Dedifferentiated amniotic fluid mesenchymal stem cell (primary cell): ENCODE results near the gene ARMH1.
A peak's percentile ranks its signal among the peaks of the same experiment; 100 is the strongest.
"Not testable (repeated sequence)": the region's sequence is repeated elsewhere in the genome, so short reads cannot be mapped to it uniquely, and the experiment has no call there.

Experiments used
- DNase-seq: peaks from one replicate; pipeline ENCODE4 v3.0.0-alpha.2; 2016; ENCODE audit errors: extremely low spot score

Gene ARMH1

DNA sequence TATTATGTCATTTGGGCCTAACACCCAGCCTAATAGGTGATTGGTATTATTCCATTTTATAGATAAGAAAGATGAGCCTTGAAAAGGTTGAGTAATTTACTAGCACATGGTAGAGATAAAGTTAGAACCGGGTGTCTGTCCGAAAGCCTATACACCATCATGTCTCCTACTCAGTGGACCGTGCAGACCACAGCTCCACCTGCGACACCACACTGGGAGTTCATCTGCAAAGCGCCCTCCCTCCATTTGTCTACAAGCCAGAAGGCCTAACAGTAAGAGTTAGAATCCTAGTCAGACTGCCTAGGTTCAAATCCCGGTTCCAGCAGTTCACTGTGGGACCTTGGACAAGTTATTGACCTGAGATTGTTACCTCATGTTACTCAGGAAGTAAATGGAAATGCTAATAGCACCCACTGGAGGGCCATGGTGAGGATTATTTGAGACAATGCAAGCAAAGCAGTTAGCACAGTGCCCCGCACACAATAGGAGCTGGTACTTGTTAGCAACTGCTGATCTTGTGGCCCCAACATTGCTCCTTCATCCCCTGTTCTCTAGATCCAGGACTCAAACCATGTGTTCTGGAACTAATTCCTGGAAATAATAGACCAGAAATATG is 20.5 kb downstream of the ARMH1 start:
- DNase-seq = no peak

DNA sequence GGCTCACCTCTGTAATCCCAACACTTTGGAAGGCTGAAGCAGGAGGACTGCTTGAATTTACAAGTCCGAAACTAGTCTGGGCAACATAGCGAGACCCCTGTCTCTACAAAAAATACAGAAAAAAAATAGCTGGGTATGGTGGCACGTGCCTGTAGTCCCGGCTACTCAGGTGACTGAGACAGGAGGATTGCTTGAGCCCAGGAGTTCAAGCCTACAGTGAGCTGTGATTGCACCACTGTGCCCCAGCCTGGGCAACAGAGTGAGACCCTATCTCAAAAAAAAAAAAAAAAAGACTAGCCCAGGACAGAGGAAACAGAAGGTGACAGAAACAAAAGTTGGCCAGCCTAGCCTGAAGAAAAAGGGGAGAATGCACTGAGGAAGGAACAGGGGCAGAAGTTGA is 21.2 kb downstream of the ARMH1 start:
- no peak for DNase-seq

DNA sequence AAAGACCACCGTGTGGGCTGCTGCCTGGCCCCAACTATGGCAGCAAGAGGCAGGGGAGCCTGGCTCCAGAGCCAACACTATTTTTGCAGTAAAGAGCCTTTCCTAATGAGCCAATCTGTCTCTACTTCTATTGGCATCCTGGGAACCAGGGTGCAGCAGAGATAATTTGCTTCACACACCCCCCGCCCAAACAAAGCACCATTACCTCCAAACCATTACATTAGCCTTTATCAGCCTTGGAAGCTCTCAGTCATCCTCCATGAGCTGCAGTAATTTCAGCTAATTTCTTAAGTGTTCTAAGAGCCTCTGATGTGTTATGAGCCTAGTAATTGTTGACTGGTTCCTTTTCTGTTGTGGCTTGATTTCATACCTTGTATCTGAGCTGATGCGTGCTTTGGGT is 21.6 kb downstream of the ARMH1 start:
- no peak for DNase-seq

DNA sequence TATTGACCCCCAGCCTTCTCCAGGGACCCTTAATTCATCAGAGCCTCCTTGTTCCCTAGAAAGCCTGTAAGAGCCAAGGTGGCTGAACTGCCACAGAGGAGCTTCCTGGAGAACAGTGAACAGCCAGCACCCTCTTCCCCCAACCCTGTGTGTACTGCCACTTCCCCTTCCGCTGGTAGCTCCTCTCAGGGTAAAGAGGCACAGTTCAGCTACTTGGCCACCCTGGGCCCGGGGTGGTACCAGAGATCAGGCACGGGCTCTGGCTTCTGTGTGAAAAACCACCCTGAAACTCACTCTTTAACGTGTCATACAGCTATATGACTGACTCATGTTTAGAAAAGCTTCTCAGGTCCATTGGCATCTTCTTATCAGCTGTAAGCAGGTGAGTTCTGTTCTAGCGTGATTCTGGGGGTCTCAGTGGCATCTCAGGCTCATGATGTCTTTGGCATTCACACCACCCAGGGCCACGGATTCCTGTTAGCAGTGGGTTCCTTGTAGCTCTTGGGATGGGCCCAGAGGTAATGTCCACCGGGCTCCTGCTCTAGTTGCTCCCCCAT is 22.4 kb downstream of the ARMH1 start:
- no peak for DNase-seq

DNA sequence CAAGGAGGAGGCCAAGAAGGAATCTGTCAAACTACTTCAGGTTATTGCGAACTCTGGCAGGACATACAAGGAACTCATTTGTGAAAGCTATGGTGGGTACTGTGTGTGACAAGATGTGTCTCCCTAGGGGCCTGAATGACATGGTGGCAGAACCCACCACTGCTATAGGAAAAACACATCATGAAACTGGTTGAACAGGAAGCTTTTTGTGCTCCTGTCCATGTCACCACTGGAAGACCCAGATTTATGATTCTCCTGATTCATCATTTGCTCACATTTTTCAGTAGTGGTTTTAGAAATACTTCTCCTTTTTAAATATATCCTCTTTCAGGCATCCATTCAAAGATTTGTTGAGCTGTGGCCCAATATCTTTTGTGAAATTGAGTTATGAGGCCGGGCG is 23.6 kb downstream of the ARMH1 start:
- DNase-seq = no peak

DNA sequence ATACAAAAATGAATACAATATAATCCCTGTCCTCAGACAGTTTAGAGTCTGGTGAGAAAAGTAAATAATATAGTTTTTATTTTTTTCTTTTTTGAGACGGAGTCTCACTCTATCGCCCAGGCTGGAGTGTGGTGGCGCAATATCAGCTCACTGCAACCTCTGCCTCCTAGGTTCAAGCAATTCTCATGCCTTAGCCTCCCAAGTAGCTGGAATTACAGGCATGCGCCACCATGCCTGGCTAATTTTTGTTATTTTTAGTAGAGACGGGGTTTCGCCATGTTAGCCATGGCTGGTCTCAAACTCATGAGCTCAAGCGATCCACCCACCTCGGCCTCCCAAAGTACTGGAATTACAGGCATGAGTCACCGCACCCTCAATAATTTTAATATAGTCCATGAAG is 24.9 kb downstream of the ARMH1 start:
- DNase-seq = not testable (repeated sequence)

DNA sequence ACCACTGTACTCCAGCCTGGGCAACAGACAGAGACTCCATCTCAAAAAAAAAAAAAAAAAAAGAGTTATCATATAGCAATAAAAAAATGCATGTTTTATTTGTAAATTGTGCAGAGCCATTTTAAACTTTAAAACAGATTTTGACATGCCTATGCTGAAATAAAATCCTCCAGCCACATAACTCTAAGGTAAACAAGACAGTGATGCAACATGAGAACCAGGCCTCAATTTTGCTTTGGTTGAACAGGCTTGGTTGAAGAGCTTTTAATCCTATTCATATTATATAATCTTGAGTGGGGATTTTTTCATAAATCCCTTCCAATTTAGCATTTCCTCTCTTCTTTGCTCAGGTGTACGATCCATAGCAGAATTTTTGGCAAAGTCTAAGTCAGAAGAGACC is 26.1 kb downstream of the ARMH1 start:
- peak; percentile 34 for DNase-seq

DNA sequence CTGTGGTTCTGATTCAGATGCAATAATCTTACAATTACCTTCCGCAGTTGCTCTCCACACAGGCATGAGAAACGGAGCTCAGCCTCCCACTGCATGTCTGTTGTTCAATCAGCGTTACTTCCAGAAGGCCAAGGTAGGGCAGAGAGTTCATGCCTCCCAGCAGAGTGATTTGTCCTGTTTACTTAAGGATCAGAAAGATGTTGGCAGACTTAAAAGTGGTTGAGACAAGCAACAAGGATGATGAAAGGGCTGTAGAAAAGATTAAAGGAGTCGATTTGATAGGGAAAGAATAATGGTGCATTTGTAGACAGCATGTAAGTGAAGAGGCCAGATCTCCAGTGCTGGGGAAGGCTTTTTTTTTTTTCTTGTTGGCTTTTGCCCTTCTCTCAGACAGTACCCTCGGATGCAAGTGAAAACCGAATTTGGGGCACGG is 26.6 kb downstream of the ARMH1 start:
- no peak for DNase-seq

DNA sequence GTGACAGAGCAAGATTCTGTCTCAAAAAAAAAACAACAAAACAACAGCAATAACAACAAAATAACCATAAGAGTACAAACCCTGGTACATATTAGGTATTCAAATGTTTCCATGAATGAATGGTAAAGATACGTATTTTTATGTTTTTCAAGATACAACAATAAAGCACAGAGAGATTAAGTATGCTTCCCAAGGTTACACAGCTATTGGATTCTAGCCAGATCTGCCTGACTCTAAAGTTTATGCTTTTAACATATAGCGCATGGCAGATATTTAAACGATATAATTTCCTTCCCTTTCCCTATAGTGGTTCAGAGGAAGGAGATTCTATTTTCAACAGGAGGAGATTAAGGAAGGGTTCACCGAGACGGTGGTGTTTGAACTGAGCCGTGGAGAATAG is 31.0 kb downstream of the ARMH1 start:
- no peak for DNase-seq

DNA sequence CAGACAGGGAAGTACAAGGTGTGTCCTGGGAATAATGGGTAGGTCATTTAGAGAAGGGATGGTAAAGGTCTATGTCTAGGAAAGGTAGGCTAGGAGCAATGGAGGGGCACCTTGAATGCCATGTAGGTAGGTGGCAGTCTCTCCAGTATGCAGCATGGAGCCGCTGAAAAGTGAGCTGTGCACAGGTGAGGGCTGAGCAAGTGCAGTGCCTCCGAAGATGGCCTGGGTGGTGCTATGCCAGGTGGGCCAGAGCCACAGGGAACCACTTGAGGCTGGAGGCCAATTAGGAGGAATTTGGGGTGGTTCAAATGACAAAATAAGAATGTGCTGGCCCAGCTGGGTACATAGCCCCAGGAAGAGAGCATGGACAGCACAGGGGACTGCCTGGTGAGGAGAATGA is 31.4 kb downstream of the ARMH1 start:
- DNase-seq = no peak

DNA sequence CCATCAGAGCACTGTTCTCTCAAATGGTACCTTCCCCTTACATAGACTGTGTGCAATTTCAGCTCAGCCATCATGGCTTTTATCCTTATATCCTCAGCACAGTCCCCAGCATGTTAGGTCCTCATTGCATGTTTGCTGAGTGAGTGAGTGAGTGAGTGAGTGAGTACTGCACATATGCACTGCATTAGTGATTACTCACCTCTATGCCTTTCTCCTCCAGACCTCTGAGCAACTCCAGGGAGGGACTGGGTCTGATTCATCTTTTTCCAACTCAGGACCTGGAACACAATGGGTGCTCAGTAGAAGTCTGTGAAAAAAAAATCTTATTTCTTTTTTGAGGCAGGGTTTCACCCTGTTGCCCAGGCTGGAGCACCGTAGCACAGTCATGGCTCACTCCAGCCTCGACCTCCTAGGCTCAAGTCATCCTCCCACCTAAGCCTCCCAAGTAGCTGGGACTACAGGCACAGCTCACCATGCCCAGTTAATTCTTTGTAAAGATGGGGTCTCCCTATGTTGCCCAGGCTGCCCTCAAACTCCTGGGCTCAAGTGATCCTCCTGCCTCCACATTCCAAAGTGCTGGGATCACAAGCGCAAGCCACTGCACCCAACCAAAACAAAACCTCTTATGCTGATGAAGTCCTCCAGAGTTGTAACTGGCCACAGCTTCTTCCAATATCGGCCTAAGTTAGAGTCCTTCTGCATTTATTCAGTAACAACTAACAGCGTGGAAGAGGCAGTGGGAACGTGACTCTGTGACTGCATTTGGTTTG is 32.8 kb downstream of the ARMH1 start:
- DNase-seq = peak; percentile 87

DNA sequence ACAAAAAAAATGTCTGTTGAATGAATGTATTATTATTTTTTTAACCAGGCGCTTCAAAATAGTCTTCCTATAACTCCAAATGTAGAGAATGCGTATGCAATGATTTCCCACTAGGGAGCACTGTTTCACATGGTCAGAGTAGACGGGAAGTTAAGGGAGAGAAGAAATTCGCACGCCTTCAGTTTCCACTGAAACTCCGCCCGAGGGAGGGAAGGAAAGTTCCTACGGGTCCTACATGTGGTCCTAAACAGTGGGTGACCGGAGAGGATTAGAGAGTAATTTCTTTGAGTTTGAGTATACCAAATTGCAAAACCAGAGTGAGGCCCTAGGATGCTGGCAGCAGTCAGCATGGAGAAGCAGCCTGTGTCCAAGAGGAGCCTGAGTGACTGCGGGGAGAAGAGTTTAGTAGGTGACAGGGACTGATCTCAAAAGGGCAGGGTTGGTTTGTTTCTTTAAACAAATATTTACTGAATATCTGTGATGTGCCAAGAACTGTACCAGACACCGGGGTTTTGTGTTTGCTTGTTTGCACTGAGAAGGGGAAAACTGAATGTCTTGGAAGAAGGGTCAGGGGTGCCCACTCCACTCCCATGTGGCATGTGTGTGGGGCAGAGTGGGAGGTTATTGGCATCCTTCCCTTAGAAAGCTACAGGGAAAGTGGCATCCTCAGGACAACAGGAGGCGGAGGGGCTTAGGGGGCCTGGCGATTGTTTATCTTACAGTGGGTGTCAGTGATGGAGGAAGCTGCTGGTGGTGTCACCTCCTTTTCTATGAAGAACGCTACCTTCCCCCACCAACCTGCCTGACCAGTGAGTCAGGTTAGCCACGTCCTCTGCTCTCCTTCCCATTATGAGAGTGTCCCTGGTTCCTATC is 33.7 kb downstream of the ARMH1 start:
- peak; percentile 49 for DNase-seq

DNA sequence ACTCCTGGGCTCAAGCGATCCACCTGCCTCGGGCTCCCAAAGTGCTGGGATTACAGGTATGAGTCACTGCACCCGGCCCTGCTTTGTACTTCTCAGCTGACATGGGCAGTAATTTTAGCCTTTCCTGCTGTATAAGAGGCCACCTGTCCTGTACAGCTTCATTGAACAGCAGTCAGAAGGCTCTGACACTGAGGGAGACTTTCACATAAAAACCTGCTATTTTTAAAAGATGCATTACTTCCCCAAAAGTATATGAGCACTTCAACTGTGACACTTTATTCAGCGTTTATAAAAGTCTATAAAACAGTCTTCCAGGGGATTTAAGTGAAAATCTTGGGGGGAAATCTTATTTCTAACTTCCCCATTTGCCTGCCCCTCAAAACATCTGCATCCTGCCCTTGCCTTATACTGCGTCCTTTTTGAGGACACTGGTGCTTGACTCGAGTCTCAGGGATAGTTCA is 38.8 kb downstream of the ARMH1 start:
- DNase-seq = no peak

DNA sequence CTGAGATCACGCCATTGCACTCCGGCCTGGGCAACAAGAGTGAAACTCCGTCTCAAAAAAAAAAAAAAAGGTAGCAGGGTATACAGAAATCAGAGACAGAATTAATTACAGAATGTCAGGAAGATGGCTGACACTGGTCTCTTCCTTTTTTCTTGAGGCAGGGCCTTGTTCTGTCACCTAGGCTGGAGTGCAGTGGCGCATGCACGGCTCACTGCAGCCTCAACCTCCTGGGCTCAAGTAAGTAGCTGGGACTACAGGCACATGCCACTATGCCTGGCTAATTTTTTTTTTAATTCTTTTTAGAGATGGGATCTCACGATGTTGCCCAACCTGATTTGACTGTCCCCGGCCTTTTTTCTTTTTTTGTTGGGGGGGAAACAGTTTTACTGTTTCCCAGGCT is 40.0 kb downstream of the ARMH1 start:
- DNase-seq = no peak

DNA sequence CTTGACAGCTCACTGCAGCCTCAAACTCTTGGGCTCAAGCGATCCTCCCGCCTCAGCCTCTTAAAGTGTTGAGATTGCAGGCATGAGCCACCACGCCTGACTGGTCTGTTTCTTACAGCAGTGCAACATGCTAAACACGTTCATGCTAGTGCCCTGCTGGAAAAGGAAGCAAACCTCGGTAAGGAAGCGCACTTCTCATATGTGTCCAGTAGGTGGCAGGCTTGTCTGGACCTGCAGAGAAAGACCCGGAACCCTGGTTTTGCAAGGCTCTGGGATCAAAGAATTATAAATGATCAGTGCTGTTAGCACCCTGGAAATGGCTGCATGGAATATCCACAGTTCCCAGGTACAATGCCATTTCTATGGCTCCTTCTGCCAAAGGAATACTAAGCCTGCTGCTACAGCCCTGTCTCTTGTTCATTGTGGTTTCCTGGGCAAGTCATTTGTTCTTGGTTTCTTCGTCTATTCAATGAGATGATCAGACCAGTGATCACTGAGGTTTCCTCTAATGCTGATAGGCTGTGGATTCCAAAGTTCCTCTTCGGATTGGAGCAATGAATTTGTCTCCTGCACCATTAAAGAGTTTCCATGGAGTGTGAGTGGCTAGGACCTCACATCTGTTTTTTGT is 40.5 kb downstream of the ARMH1 start:
- peak; percentile 64 for DNase-seq

DNA sequence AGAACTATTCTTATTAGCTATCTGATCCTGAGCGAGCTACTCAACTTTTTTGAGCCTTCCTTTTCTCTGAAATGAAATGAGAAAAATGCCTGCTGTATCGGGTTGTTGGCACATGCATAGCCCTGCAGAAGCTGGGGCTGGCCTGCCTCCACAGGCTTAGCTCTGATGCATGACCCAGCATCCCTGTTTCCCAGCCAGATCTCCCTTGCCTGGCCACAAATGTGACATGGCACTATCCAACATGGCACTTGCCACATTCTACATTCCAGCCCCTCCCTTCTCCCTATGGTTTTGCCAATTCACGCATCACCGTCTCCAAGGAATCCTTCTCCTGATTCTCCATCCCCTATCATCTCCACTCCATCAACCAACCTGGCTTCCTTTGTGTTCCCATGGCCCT is 42.6 kb downstream of the ARMH1 start:
- no peak for DNase-seq

DNA sequence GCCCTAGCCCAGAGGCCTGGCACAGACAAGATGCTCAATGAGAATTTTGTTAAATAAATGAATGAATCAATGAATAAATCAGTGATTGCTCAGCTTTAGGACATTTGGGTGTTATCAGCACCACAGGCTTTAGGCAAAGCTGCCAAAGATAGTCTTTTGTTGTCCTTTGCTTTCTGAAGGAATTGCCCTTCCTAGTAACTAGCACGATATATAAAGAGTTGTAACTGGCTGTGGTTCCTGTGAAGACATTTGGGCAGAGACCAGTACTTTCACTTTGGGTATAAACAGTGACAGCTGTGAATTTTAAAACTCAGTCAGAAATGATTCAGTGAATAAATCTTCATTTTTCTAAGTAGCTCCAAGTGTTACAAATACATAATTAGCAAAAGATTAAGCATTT is 43.1 kb downstream of the ARMH1 start:
- no peak for DNase-seq

DNA sequence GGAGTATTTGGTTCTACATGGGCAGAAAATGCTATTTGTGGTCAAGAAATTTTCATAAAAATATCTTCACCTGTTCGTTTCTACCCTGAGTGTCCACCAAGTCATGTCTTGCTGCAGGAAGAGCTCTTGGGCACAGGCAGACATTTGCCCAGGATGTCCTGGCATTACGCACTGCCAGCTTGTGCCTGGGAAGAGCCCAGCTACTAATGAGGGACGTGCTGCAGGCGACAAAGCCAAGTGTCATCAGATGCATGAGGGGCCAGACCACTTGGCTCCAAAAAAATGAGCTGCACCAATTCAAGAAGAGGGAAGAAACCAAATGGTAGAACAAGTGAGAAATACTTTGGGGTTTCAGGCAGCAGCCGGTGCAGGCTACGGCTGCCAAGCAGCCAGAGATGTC is 43.6 kb downstream of the ARMH1 start:
- DNase-seq = no peak

DNA sequence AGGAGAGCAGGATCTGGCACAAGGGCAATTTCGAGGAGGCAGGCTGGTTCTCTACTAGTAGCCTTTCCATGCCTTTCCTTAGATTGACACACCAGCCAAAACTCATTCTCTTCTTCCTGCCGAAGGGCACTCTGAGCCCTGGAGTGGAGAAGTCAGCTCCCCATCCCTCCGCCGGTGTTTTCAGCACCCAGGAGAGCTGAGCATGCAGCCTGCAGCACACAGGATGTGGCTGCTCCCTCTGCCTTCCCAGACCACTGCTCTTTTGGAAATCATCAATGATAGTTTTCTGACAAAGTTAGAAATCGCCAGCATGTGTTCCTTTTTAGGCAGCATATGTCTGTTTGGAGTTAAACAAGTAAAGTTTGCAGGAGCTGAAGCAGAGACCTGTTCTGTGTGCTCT is 44.8 kb downstream of the ARMH1 start:
- no peak for DNase-seq

DNA sequence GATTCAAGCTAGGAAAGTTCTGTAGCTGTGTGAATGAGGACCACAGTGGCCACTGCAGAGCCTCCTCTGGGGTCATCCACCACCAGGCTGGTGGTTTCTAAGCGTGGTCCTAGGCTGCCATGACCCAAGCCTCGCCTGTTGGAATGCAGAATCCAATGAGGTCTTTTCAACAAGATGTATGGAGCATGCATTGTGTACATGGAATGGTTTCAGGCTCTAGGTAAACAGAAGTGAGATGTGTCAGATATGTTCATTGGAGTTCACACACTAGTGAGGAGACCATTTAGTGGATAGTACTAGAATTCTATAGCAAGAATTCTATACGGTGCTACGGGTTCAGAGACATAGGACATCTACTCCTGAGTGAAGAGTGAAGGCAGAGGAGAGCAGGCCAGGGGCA is 45.8 kb downstream of the ARMH1 start:
- DNase-seq = no peak

DNA sequence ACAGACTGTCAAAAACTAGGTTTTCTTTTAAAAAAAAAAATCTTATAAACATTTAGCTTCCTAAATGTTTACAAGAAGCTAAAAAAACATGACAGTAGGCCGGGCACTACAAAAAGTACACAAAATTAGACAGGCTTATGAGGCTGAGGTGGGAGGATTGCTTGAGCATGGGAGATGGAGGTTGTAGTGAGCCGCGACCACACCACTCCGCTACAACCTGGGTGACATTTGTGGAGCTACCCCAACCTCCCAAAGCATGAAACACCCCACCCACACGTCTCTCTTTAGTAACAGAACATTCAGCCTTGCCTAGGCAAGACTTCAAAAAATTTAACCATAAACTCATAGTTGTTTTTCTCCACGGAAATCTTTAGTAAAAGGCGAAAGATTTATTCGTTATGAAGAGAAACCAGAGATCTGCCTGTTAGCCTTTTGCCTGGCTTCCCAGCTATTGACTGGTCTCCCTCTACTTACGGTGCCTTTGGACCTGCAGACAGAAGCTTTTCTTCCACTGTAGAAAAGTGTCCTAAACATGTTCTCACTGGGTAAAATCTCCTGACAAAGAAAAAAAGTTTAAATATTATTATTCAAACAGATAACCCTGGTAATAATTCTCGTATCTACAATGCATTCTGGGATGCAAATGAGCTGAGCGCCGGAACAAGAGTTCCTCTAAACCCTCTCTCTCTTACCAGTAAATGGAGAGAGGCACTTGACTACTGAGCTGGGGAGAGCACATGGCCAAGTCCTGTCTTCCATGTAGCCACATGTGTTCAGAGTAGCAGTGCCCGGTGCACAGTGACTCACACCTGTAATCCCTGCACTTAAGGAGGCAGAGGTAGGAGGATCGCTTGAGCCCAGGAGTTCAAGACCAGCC is 47.2 kb downstream of the ARMH1 start:
- DNase-seq = no peak
